SK-N-SH treated with all-trans-retinoic acid at 6 μM for 48 hours (cell line): ENCODE results near the gene CASTOR1.

Source experiments
- ATAC-seq: fragments of 200-7000 bp; cut with Tn5 transposase; 3 replicates; pipeline ENCODE4 v1.9.1; 2020; ENCODE audit warnings: mild to moderate bottlenecking, moderate library complexity
- ARNTL ChIP-seq: fragments of 450-650 bp; formaldehyde crosslinking; IDR thresholded peaks from 2 replicates; pipeline ENCODE4 v1.5.0; 2020; ENCODE audit warnings: low read depth, mild to moderate bottlenecking, moderate library complexity, borderline replicate concordance
- BACH2 ChIP-seq: fragments of 250-450 bp; sonication (Bioruptor Pico); IDR thresholded peaks from 2 replicates; pipeline ENCODE4 v1.9.0; 2021; ENCODE audit warnings: mild to moderate bottlenecking, borderline replicate concordance
- CSDC2 ChIP-seq: fragments of 250-450 bp; sonication (Bioruptor Pico); IDR thresholded peaks from 2 replicates; pipeline ENCODE4 v1.5.0; 2020; ENCODE audit warnings: mild to moderate bottlenecking, moderate library complexity
- ESRRG ChIP-seq: fragments of 250-450 bp; sonication (Bioruptor Pico); IDR thresholded peaks from 2 replicates; pipeline ENCODE4 v1.6.1; 2021; ENCODE audit warnings: mild to moderate bottlenecking
- ISL1 ChIP-seq: fragments of 250-450 bp; sonication (Bioruptor Pico); IDR thresholded peaks from 2 replicates; pipeline ENCODE4 v2.1.2; 2022; ENCODE audit warnings: mild to moderate bottlenecking, moderate library complexity
- OSR1 ChIP-seq: fragments of 250-450 bp; sonication (Bioruptor Pico); IDR thresholded peaks from 2 replicates; pipeline ENCODE4 v1.8.0; 2022; ENCODE audit warnings: moderate library complexity, mild to moderate bottlenecking, inconsistent platforms
- PPARA ChIP-seq: fragments of 250-450 bp; sonication (Bioruptor Pico); IDR thresholded peaks from 2 replicates; pipeline ENCODE4 v1.5.0; 2020; ENCODE audit warnings: mild to moderate bottlenecking, borderline replicate concordance
- RARB ChIP-seq: fragments of 250-450 bp; sonication (Bioruptor Pico); IDR thresholded peaks from 2 replicates; pipeline ENCODE4 v1.8.0; 2021; ENCODE audit warnings: mild to moderate bottlenecking, moderate library complexity
- SNAI2 ChIP-seq: fragments of 250-450 bp; sonication (Bioruptor Pico); IDR thresholded peaks from 2 replicates; pipeline ENCODE4 v1.5.0; 2020; ENCODE audit warnings: mild to moderate bottlenecking, moderate library complexity
- TCF4 ChIP-seq: fragments of 250-450 bp; sonication (Bioruptor Pico); IDR thresholded peaks from 2 replicates; pipeline ENCODE4 v1.8.0; 2021; ENCODE audit warnings: mild to moderate bottlenecking, moderate library complexity, borderline replicate concordance
- TOX ChIP-seq: fragments of 250-450 bp; sonication (Bioruptor Pico); IDR thresholded peaks from 2 replicates; pipeline ENCODE4 v1.8.0; 2021; ENCODE audit warnings: mild to moderate bottlenecking, moderate library complexity, borderline replicate concordance
- ZC3H10 ChIP-seq: fragments of 250-450 bp; sonication (Bioruptor Pico); IDR thresholded peaks from 2 replicates; pipeline ENCODE4 v1.5.1; 2021; ENCODE audit warnings: mild to moderate bottlenecking, moderate library complexity
- ZFP30 ChIP-seq: fragments of 450-650 bp; formaldehyde crosslinking; IDR thresholded peaks from 2 replicates; pipeline ENCODE4 v1.5.0; 2022; ENCODE audit warnings: mild to moderate bottlenecking, moderate library complexity
- ZNF565 ChIP-seq: fragments of 450-650 bp; formaldehyde crosslinking; conservative IDR thresholded peaks from 2 replicates; pipeline ENCODE4 v1.5.0; 2020; ENCODE audit warnings: low read depth, mild to moderate bottlenecking, moderate library complexity
- ZNF70 ChIP-seq: fragments of 450-650 bp; formaldehyde crosslinking; IDR thresholded peaks from 2 replicates; pipeline ENCODE4 v1.5.0; 2020; ENCODE audit warnings: mild to moderate bottlenecking, moderate library complexity
- ZNF8 ChIP-seq: fragments of 450-650 bp; formaldehyde crosslinking; IDR thresholded peaks from 2 replicates; pipeline ENCODE4 v1.5.0; 2020; ENCODE audit warnings: mild to moderate bottlenecking, moderate library complexity
- TF ChIP-seq, protein P1 (sequence below): fragments of 250-450 bp; sonication (Bioruptor Pico); IDR thresholded peaks from 2 replicates; pipeline ENCODE4 v1.5.1; 2021; ENCODE audit warnings: mild to moderate bottlenecking, moderate library complexity
- TF ChIP-seq, protein P2 (sequence below): fragments of 250-450 bp; sonication (Bioruptor Pico); IDR thresholded peaks from 2 replicates; pipeline ENCODE4 v1.8.0; 2021; ENCODE audit warnings: low read depth, mild to moderate bottlenecking, moderate library complexity, borderline replicate concordance
- TF ChIP-seq, protein P3 (sequence below): fragments of 250-450 bp; sonication (Bioruptor Pico); IDR thresholded peaks from 2 replicates; pipeline ENCODE4 v1.5.1; 2020; ENCODE audit warnings: low read depth, mild to moderate bottlenecking, moderate library complexity
- TF ChIP-seq, protein P4 (sequence below): fragments of 250-450 bp; sonication (Bioruptor Pico); IDR thresholded peaks from 2 replicates; pipeline ENCODE4 v1.5.0; 2020; ENCODE audit warnings: mild to moderate bottlenecking, moderate library complexity
- TF ChIP-seq, protein P5 (sequence below): fragments of 250-450 bp; sonication (Bioruptor Pico); IDR thresholded peaks from 2 replicates; pipeline ENCODE4 v1.8.0; 2020; ENCODE audit warnings: mild to moderate bottlenecking, moderate library complexity, borderline replicate concordance

CASTOR1 gene

DNA sequence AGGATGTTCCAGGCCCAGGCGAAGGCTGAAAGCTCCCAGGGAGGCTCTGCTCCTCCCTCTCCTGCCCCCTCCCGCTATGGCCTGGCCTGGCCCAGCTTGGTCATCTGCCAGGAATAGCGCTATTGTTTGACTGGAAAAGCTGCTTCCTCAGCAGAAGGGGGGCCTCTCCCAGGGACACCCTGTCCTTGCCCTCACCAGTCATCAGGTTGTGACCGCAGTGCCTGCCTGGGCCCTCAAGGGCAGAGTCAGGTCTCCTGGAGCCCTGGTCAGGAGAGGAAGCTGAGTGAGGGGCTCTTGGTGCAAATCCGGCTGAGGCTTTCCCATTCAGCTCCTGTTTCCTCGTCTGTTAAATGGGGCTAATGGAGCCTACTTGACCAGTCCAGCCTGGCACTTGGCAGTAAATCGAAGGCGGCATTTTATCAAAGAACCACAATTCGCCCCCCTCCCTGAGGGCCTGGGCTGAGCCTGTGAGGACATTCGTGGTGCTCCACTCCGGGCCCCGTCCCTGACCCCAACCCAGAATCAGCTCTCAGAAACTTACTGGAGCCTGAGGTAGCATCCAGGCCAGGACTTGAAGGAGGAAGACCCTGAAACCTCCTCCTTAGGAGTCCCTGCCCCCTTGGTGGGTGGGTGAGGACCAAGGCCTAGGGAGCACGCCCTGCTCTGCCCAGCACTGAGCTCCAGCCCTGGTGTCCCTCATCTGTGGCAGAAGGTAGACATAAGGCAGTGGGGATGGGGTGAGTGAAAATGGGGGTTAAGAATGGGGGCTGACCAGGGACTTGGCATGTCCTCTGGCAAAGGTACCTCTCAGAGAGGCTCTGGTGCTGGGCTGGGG is 2.0 kb upstream of the CASTOR1 start:
- no peak for ATAC-seq
- no peak for TF ChIP-seq OSR1 (CRISPR knock-in tag)
- TF ChIP-seq ISL1 = no peak
- TF ChIP-seq, protein P1, sequence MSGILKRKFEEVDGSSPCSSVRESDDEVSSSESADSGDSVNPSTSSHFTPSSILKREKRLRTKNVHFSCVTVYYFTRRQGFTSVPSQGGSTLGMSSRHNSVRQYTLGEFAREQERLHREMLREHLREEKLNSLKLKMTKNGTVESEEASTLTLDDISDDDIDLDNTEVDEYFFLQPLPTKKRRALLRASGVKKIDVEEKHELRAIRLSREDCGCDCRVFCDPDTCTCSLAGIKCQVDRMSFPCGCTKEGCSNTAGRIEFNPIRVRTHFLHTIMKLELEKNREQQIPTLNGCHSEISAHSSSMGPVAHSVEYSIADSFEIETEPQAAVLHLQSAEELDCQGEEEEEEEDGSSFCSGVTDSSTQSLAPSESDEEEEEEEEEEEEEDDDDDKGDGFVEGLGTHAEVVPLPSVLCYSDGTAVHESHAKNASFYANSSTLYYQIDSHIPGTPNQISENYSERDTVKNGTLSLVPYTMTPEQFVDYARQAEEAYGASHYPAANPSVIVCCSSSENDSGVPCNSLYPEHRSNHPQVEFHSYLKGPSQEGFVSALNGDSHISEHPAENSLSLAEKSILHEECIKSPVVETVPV = no peak
- no peak for TF ChIP-seq ZFP30 (CRISPR knock-in tag)
- TF ChIP-seq ZNF8 (CRISPR knock-in tag) = no peak
- TF ChIP-seq ARNTL (CRISPR knock-in tag) = no peak
- TF ChIP-seq, protein P2, sequence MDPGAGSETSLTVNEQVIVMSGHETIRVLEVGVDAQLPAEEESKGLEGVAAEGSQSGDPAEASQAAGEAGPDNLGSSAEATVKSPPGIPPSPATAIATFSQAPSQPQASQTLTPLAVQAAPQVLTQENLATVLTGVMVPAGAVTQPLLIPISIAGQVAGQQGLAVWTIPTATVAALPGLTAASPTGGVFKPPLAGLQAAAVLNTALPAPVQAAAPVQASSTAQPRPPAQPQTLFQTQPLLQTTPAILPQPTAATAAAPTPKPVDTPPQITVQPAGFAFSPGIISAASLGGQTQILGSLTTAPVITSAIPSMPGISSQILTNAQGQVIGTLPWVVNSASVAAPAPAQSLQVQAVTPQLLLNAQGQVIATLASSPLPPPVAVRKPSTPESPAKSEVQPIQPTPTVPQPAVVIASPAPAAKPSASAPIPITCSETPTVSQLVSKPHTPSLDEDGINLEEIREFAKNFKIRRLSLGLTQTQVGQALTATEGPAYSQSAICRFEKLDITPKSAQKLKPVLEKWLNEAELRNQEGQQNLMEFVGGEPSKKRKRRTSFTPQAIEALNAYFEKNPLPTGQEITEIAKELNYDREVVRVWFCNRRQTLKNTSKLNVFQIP (CRISPR knock-in tag) = no peak
- TF ChIP-seq ESRRG (CRISPR knock-in tag) = no peak
- TF ChIP-seq, protein P3, sequence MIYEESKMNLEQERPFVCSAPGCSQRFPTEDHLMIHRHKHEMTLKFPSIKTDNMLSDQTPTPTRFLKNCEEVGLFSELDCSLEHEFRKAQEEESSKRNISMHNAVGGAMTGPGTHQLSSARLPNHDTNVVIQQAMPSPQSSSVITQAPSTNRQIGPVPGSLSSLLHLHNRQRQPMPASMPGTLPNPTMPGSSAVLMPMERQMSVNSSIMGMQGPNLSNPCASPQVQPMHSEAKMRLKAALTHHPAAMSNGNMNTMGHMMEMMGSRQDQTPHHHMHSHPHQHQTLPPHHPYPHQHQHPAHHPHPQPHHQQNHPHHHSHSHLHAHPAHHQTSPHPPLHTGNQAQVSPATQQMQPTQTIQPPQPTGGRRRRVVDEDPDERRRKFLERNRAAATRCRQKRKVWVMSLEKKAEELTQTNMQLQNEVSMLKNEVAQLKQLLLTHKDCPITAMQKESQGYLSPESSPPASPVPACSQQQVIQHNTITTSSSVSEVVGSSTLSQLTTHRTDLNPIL (CRISPR knock-in tag) = no peak
- TF ChIP-seq TOX (CRISPR knock-in tag) = no peak
- TF ChIP-seq CSDC2 (CRISPR knock-in tag) = no peak
- TF ChIP-seq BACH2 (CRISPR knock-in tag) = no peak
- TF ChIP-seq PPARA (CRISPR knock-in tag) = no peak
- TF ChIP-seq, protein P4, sequence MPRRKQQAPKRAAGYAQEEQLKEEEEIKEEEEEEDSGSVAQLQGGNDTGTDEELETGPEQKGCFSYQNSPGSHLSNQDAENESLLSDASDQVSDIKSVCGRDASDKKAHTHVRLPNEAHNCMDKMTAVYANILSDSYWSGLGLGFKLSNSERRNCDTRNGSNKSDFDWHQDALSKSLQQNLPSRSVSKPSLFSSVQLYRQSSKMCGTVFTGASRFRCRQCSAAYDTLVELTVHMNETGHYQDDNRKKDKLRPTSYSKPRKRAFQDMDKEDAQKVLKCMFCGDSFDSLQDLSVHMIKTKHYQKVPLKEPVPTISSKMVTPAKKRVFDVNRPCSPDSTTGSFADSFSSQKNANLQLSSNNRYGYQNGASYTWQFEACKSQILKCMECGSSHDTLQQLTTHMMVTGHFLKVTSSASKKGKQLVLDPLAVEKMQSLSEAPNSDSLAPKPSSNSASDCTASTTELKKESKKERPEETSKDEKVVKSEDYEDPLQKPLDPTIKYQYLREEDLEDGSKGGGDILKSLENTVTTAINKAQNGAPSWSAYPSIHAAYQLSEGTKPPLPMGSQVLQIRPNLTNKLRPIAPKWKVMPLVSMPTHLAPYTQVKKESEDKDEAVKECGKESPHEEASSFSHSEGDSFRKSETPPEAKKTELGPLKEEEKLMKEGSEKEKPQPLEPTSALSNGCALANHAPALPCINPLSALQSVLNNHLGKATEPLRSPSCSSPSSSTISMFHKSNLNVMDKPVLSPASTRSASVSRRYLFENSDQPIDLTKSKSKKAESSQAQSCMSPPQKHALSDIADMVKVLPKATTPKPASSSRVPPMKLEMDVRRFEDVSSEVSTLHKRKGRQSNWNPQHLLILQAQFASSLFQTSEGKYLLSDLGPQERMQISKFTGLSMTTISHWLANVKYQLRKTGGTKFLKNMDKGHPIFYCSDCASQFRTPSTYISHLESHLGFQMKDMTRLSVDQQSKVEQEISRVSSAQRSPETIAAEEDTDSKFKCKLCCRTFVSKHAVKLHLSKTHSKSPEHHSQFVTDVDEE (CRISPR knock-in tag) = no peak
- TF ChIP-seq SNAI2 = no peak
- no peak for TF ChIP-seq ZNF565 (CRISPR knock-in tag)
- TF ChIP-seq ZC3H10 = no peak
- no peak for TF ChIP-seq RARB (CRISPR knock-in tag)
- no peak for TF ChIP-seq TCF4 (CRISPR knock-in tag)
- TF ChIP-seq, protein P5, sequence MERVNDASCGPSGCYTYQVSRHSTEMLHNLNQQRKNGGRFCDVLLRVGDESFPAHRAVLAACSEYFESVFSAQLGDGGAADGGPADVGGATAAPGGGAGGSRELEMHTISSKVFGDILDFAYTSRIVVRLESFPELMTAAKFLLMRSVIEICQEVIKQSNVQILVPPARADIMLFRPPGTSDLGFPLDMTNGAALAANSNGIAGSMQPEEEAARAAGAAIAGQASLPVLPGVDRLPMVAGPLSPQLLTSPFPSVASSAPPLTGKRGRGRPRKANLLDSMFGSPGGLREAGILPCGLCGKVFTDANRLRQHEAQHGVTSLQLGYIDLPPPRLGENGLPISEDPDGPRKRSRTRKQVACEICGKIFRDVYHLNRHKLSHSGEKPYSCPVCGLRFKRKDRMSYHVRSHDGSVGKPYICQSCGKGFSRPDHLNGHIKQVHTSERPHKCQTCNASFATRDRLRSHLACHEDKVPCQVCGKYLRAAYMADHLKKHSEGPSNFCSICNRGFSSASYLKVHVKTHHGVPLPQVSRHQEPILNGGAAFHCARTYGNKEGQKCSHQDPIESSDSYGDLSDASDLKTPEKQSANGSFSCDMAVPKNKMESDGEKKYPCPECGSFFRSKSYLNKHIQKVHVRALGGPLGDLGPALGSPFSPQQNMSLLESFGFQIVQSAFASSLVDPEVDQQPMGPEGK (CRISPR knock-in tag) = no peak

DNA sequence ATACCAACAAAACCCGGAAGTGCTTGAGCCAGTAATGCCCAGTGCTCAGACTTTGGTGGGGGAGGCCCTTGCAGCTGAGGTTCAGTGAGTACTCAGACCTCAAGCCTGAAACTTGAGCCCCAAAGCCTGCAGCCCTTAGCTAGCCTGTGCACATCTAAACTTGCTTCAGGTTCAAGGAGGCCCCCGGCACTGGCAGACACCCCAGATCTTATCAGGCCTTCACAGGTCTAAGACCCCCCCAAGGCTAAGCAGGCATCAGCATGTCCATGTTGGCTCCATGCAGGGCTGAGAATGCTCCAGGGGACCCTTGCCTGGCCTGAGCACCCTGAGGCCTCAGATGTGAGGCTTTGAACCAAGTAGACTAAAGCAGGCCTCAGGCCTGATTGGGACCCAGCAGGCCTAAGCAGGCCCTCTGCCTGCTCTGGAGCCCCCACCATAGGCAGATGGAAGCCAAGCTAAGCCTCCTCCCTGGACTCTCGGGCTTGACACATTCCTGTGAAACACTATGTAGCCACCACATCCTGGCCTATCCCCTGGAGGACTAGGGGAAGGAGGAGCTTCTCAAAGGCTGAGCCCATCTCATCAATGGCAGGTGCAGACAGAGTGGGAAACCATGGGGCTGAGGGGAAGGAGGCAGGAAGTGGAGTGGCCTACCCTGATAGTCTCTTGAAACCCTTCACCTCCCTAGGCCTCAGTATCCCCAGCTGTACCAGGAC is 1.2 kb upstream of the CASTOR1 start:
- ATAC-seq = no peak
- TF ChIP-seq ZNF565 (CRISPR knock-in tag) (no peak), ZNF70 (CRISPR knock-in tag) (no peak), SNAI2 (no peak), ESRRG (CRISPR knock-in tag) (no peak)
- TF ChIP-seq, protein P4 (CRISPR knock-in tag) = no peak
- TF ChIP-seq, protein P3 (CRISPR knock-in tag) = no peak
